HG02840 (cell line): ENCODE measurements around the gene PDLIM7.

Experiments used
- ATAC-seq: cut with Tn5 transposase; IDR thresholded peaks from one replicate; pipeline ENCODE4 v1.9.1; 2021; ENCODE audit warnings: mild to moderate bottlenecking, moderate library complexity, moderate number of reproducible peaks; ENCODE audit not compliant: unreplicated experiment, low FRiP score

The PDLIM7 gene

DNA sequence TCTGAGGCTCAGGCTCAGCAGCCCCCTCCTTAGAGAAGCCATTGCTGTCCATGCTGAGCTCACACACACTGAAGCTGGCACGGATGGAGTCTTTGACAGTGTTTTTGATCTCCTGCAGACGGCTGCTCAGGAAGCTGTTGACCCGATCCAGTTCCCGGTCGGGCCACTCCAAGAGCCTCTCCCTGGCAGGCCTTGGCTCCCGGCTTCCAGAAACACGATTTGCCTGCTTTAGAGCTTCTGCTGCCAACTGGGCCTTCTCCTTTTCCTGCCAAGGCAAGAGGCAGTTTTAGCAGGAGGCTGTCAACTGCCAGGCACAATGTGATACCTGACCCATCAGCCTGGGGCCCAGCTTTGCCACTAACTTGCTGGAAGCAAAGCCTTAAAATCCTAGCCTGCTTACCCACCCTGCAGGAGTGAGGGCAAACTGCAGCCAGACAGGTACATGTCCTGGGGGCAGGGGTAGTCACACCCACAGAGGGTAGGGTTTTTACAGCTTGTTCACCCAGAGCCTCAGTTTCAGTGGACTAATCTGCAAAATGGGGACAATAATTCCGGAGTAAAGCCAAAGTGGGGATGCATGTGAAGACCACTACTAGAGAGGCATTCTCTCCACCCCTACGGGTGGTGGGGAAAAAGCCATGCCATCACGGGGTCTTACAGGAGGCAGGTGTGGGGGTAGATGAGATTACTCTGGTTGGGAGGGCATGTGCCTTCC lies 27.7 kb upstream of the PDLIM7 start:
- ATAC-seq, result no peak

DNA sequence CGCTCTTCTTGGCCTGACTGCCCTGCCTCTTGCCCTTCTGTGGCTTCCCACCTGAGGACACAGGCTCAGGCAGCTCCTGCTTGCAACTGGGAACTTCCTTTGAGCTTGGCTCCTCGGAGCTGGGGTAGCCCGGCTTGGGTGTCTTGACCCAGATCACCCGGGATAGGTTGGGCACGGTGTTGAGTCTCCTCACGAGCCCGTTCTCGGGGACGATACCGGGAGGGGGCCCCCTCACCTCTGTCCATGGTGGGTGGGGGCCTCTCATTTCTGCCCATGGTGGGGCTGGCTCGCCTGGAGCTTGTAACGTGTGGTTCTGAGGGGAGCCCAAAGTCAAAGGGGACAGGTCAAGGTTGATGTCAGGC lies 27.1 kb upstream of the PDLIM7 start:
- no peak for ATAC-seq

DNA sequence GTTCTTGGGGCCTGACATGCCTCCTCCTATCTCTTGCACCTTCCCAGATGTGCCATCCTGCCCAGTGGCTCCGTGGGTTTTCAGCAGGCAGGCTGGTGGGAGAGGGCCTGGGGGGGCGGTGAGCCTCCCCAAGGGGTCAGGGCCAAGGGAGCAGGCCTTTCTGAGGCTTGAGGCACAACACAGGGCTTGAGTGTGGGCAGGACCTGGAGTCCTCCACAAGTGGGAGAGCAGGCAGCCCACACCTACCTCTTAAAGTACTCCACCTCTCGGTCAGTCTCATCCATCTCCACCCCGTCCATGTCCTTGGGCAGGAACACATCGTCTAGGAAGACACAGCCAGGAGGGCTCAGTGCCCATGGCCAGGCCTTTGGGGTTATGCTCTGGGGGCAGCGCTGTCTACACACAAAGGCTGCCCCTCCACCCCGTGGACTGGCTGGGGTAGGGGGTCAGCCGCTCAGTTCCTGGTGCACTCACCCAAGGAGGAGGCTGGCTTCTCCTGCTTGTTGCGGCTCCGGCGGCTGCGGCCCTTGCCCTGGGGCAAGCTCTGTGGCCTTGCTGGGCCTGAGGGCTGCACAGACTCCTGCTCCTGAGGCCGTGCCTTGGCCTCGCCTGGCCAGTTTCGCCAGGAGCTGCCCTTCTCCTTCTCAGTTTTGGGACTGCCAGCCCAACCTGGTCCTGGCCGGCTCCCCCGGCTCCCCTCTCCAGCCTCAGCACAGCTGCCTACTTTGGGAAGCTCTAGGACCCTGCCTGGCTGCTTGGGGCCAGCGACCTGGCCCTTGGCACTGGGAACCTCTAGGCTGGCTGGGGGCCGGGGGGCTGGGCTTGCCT lies 26.5 kb upstream of the PDLIM7 start:
- ATAC-seq, result no peak

DNA sequence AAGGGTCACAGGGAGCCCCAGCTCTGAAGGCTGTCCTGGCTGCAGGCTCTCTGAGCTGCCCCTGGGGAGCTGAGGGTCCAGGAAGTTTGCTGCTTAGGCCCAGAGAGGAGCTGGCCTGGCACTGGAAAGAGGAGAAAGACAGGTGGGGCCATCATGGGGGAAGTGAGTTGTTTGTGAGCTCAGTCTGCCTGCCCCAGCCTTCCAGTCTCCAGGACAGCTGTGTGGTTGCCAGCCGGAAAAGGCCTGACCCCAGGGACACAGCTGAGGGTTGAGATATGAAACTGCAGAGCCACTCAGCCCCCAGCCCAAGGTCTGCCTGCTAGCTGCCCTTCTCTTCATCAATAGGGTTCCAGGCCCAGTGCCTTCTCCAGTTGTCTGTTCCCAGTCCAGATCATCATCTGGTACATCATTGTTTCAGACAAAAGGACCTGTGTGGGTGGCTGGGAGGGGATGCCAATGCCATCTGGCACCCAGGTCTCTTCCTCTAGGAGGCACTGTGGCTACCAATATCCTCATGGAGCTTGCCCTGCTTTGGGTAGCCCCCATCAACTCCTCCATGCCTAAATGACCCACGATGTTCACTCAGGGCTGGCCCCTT lies 23.6 kb upstream of the PDLIM7 start:
- no peak for ATAC-seq

DNA sequence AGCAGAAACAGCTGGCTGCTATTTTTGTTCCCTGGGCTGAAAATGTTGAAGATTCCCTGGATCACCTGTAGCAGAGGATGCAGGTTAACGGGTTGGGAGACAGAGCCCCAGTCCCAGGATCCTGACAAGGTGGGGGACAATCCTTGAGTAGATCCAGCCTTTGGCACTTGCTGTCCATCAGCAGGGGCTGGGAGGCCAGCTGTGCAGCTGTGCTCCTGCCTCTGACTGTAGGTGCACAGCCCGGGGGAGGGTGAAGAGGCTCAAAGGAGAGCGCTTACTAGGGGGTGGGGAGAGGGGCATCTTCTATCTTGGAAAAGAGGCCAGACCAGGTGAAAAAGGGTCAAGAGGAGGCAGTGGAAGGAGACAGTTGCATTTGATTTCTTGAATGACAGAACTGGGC lies 22.9 kb upstream of the PDLIM7 start:
- no peak for ATAC-seq

DNA sequence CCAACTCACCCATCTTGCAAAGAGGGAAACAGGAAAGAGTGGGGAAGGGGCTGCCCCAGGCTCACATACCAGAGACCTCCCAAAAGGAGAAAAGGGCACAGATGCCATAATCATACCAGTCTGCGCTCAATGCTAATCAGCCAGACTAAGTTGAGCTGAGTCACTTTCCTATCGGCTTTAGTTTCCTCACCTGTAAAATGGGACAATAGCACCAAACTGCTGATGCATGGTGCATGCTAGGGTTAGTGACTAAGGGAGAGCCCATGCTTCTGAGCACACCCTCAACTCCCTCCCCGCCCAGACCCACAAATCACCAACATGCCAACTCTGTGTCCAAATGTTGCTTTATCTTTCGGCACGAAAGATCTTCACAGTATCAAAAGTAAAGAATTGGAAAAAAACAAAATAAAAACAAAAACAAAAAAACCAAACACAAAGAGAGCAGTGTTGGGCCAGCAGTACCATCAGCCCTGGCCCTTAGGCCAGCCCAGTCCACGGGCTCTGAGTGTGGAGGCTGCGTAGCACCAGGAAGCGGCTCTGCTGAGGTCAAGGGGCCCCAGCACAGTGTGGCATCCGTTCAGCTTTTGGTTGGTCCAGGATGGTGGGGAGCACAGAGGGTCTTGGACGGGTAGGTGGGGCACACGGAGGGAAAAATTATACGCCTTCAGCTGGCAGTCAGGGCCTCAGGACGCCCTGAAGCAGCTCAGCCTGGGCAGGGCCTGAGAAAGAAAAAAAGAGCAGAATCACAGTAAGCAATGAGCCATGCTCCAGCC lies 22.2 kb upstream of the PDLIM7 start:
- ATAC-seq, result no peak

DNA sequence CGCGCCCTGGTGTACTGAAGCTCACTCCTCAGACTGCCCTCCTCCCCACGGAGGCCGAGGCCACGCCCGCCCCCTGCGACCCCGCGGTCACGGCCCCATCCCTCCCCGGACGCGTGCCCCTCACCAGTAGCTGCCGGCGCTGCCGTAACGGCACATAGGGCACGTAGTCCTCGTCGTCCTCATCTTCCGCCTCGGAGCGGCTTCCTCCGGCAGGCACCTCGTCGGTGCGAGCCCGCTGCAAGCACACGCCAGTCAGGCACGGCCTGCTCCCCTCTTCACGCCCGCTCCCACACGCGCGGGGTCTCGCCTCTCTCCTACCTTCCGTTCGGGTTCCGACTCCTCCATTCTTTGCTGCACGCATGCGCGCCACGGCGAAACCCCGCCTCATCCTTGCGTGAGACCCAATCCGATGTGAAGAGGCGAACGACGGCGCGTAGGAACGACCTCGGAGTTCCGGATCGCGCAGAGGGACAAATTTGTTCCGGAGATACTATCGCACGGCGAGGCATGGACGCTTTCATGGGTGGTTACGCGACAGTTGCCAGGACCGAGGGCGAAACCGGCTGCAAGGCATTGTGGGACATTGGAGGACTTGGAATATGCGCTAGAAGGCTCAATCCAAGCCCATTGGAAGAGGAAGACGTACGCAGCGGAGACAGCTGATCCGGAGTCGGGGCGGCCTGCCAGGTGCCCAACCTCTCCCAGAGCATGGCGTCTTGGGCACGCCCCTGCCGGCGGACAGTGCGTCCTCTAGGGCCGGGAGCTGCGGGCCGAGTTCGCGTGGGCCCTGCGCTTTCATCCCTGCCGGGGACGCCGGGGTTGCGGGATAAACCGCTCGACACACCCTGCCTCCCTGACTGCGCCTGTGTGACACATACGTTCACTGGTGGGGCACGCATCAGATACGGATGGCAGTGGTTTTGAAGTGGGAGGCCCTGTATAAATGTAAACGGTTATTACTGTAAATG lies 19.5 kb upstream of the PDLIM7 start, which contains the start of gene DDX41:
DDX41 (minus strand) TSS at position 361 of the 968 bp plus-strand sequence; CDS start at position 345, 16 bp downstream.
- ATAC-seq, result peak; percentile 87

DNA sequence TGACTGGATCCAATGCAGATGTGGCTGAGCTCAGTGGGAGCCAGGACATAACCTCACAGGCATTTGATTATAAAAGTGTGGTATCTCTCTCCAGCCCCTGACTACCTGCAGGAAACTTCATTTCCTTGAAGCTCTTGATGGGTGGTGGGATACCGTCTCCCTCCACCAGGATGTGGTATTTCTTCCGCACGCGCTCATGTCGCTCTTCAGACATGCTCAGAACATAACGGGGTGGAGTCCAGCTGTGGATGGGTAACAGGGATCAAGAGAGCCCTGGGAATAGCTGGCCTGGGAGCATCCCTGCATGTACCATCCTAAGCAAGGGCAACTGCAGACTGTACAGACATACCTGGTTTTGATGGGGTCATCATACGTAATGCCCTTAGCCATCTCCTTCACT lies 18.2 kb upstream of the PDLIM7 start:
- no peak for ATAC-seq

DNA sequence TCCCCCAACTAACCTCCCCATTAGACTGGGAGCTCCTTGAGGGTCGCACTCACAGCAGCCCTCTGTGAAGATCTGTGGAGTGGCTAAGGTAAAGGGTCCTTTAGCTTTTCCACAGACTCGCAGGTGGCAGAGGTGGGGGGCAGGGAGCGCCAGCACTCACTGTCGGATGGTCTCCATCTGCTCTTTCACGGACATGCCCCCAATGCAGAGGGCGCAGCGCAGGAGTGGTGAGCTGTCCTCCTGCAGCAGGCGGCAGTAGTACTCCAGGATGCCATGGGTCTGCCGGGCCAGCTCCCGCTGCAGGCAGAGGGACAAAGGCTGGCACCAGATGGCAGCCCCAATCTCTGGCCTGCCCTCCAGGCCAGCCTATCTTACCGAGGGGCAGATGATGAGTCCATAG lies 17.1 kb upstream of the PDLIM7 start:
- ATAC-seq, result no peak

DNA sequence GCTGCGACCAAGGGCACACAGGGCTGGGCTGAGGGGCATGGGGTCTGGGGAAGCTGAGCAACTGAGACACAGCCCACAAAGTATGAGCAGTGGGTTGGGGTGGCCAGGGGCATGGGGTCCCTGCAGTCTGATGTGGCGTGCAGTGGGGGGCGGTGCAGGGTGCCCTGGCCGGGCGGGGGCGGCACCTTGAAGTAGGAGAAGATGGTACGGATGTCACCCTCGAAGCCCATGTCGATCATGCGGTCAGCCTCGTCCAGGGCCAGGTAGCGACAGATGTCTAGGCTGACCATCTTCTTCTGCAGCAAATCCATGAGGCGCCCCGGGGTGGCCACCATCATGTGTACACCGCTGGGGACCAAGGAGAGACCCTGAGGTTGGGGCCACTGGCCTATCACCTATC lies 16.1 kb upstream of the PDLIM7 start:
- ATAC-seq, result no peak

DNA sequence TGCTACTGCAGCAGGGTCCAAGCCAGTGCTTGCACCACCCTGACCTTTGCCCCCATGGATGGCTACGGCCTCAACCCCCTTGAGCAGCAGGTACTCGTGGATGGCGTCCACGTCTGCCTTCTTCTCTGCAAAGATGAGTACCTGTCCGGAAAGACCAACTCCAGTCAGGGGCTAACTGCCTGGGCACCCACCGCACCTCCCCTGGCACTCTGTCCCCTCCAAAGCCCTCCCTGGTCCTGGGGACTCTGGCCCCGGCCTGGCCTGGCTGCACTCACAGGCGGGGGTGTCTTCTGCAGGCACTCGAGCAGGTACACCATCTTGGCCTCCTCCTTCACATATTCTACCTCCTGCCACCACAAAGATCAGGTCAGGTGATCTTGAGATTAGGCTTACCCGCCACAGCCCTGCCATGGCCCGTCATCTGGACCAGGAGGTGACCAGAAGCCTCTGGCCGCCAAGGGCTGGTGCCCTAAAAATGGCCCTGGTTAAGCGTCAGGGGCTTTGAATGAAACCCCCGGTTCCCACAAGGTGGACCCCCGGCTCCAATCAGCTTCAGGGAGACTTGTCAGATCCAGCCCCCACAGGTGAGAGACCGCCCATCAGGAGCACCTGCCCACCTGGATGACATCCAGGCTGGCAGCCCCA lies 15.5 kb upstream of the PDLIM7 start:
- ATAC-seq, result no peak

DNA sequence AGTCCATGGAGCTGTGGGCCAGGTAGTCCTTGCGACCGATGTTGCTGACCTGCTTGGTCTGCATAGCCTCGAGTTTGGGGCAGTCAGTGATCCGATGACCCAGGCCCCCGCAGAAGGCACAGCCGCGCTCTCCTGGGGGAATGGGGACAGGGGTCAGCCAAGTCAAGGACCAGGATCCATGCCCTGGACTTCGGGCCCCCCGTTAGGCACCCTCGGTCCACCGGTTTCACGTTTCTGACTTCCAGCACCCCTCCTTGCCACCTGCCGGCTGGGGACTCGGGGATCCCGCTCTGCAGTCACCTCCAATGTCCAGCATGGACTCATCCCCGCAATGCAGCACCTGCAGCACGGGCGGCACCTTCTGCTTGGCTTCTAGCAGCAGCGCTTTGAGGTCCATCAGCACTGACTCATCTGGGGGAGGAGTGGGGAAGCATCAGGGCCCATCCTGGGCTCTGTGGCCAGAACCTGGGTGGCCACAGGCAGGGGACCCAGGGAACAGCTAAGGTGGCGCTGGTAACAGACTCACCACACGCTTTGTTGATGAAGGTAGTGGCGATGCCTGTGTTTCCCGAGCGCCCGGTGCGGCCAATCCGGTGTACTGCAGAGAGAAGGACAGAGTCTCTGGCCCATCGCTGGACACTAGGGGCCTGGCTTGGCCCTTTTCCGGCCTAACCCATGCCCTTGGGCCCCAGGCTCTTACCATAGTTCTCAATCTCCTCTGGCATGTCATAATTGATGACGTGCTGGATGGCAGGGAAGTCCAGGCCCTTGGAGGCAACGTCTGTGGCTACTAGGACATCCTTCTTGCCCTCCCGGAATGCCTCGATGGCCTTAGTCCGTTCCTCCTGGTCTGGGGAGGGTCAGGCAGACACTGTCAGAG lies 14.6 kb upstream of the PDLIM7 start:
- no peak for ATAC-seq

DNA sequence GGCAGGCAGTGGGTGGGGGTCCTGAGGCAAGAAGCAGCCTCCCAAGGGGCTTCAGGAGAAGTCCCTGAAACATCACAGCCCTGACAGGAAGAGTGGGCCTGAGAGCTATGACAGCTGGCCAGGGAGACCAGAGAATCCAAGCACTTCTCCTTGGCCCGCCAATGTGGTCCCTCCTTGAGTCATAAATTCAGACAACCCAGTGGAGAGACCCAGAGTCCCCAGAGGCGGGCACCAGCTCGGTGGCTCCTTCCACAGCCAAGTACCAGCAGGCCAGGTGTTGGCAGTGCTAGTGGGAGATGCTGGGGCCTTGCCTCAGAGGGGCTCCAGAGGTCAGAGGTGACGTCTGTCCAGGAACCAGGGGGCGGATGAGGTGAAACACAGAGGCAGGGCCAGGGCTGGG lies 13.8 kb upstream of the PDLIM7 start:
- no peak for ATAC-seq

DNA sequence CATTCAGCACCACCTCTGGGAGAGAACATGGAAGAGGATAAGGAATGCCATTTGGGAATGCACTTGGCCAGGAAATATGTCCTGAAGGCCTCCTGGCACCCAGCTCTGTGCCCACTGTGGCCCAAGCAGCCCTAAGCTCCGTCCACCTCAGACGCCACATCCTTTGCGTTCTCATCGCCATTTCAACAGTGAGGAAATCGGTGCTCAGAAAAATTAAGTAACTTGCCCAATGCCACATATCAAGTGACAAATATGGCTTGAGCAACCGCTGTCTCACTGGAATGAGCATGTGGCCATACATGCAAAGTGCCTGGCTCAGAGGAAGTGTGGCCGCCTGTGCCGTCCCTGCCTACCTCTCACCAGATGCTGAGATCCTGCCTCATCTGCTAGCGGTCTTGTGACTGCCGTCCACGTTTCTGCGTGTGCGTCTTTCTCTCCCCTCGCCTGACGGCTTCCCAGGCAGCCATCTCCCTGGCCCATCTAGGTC lies 13.2 kb upstream of the PDLIM7 start:
- peak; percentile 37 for ATAC-seq

DNA sequence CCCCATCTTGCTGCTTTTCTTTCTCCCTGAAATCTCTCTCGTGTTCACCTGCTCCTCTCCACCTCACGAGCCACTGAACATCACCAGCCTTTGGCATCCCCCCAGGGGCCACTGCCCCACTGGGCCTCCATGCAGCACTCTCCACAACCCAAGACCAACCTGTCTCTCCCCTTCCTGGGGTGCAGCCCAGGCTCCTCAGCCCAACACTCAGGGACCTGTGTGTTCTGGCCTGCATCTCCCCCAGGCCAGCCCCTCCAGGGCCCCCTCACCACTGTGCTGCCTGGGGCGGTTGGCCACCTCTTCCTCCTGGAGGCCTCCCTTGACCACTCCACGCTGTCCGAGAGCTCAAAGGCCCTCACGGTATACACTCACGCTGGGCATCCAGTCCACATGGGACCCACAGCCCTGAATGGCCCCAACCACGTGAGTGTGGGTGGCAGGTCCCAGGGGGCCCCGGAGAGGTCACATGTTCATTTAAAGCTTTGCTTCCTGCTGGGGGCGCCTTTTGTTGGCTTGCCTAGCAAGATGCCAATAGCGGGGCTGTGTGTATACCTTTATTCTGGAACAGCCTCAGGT lies 12.7 kb upstream of the PDLIM7 start:
- ATAC-seq, result peak; percentile 33

DNA sequence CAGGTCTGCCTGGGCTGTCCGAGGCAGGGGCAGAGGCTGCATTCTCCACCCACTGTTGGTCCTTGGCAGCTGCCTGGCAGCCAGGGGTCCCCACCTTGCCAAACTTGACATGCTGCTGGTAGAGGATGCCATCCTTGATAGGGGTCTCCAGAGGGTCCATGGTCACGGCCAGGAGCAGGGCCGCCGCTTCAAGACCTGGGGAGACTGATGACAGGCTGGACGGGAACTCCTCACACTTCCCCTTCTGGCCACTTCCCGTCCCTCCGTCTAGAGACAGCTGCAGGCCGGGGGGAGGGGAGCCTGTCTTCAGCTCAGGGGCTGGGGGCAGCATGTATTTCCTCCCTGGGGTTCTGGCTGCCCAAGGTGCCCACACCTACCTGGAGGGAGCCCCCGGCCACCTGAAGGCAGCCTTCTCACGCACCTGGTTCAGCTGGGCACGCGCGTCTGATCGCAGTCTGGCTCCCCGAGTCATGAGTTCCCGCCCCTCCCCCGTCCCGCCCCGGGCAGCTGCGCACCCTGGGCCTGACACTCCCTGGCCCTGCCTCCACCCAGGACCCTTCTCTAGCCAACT lies 12.1 kb upstream of the PDLIM7 start, which contains the start of gene DOK3:
DOK3 (minus strand) TSS at position 446 of the 571 bp plus-strand sequence; CDS start at position 160, 286 bp downstream.
- no peak for ATAC-seq

DNA sequence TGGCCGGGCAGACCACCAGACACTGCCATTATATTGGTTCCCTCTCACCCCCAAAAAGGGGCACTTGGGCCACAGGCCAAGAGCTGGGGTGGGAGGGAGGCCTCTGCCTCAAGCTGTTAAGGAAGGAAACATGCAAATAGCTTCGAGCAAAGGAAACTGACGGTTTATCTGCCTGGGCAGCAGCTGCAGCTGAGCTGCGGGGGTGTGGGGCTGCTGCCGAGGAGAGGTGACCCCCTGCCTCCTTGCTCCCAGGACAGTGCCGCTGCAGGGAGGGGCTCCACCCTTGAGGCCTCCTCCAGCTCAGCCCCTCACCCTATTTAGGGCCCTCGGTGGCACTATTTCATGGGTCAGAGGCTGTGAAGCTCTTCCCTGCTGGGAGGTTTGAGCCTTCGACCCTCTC lies 11.4 kb upstream of the PDLIM7 start:
- no peak for ATAC-seq
